Mucosa of stomach (tissue), 1 donor: Measurements from ENCODE around the gene XRCC4.
"Not testable (repeated sequence)": the region's sequence is repeated elsewhere in the genome, so short reads cannot be mapped to it uniquely, and the experiment has no call there.

Source experiments
- H3K27me3 ChIP-seq: one replicate; pipeline ENCODE4 v1.7.0; 2013; ENCODE audit warnings: mild to moderate bottlenecking, low read length; ENCODE audit not compliant: control insufficient read depth, insufficient read depth
- H3K36me3 ChIP-seq: one replicate; pipeline ENCODE4 v1.7.0; 2013; ENCODE audit warnings: low read length; ENCODE audit not compliant: control insufficient read depth, insufficient read depth
- H3K4me1 ChIP-seq: one replicate; pipeline ENCODE4 v1.7.0; 2013; ENCODE audit warnings: mild to moderate bottlenecking, low read length; ENCODE audit not compliant: control insufficient read depth, insufficient read depth
- H3K4me3 ChIP-seq: one replicate; pipeline ENCODE4 v1.7.0; 2013; ENCODE audit warnings: low read length
- H3K9ac ChIP-seq: one replicate; pipeline ENCODE4 v1.7.0; 2013; ENCODE audit warnings: mild to moderate bottlenecking, low read length, moderate library complexity
- H3K9me3 ChIP-seq: one replicate; pipeline ENCODE4 v1.7.0; 2013; ENCODE audit warnings: mild to moderate bottlenecking, low read length, moderate library complexity; ENCODE audit not compliant: control insufficient read depth
- donor health status: Pancreatic carcinoma.

Gene XRCC4

DNA sequence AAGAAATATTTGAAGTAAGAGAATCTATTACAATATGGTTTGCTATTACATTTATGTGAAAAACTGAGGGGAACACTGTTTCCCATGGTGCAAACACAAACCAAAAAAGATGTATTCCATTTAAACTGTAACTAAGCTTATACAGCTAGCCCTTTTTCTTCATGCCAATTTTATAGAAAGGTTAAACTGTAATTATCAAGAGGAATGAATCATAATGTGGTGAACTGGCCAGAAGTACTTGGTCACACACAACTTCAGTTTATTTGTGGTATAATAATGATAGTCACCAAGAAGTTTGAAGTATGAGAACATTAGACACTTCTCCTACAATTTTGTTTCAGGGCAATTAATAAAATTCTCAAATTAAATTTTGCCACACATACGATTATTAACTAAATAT is 177.9 kb downstream of the XRCC4 start:
- H3K9me3 ChIP-seq, result no peaks in the 10 kb centered on the region
- no peaks in the 10 kb centered on the region for H3K36me3 ChIP-seq
- H3K4me1 ChIP-seq, result no peaks in the 10 kb centered on the region
- H3K4me3 ChIP-seq, result no peak overlapping the region
- H3K9ac ChIP-seq, result no peak overlapping the region
- H3K27me3 ChIP-seq, result peaks cover 6% of the 10 kb centered on the region

DNA sequence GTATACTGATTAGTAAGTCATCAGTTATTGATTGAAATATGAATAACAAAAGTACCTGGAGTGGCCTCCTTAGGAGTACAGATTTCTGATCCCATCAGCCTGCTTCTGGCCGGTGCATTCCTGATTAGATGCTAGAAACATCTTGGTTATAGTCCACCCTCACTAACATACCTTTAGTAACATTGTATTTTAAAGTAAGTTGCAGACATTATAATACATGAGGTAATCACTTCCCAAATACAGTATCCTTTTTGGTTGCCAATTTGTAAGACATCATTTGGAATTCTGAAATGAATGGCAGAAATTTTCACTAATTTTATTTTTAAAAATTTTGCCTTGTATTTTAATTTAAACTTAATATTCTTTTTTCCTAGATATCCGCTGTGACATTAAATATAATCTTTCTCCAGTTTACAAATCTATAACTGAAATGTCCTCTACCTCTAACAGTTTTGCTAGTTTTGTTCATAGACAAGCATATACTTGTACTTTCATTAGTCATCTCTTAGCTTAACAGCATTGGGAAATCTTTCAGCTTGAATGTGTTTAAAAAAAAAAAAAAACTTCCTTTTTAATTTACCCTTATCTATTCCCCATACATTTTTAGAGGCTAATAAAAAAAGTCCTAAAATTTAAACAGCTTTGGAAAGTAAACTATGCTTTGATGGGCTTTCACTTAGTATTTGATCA is 178.9 kb downstream of the XRCC4 start:
- Histone ChIP-seq H3K4me1 (no peaks in the 10 kb centered on the region), H3K27me3 (peaks cover 6% of the 10 kb centered on the region), H3K4me3 (no peak overlapping the region), H3K9ac (no peak overlapping the region), H3K36me3 (no peaks in the 10 kb centered on the region), H3K9me3 (no peaks in the 10 kb centered on the region)

DNA sequence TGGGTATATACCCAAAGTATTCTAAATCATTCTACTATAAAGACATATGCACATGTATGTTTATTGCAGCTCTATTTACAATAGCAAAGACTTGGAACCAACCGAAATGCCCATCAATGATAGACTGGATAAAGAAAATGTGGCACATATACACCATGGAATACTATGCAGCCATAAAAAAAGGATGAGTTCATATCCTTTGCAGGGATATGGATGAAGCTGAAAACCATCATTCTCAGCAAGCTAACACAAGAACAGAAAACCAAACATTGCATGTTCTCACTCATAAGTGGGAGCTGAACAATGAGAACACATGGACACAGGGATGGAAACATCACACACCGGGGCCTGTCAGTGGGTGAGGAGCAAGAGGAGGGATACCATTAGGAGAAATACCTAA is 180.3 kb downstream of the XRCC4 start:
- not testable (repeated sequence) for H3K4me1 ChIP-seq, H3K36me3 ChIP-seq, H3K4me3 ChIP-seq, H3K9ac ChIP-seq, H3K9me3 ChIP-seq, H3K27me3 ChIP-seq

- Histone ChIP-seq H3K9ac (no peak overlapping the region), H3K9me3 (no peaks in the 10 kb centered on the region), H3K27me3 (peaks cover 29% of the 10 kb centered on the region), H3K36me3 (no peaks in the 10 kb centered on the region), H3K4me3 (no peak overlapping the region), H3K4me1 (no peaks in the 10 kb centered on the region)
Measured at GRCh38 chr5:83265318-83265717, 188.0 kb downstream of the XRCC4 start.

- H3K4me3 ChIP-seq, result no peak overlapping the region
- H3K27me3 ChIP-seq, result peaks cover 41% of the 10 kb centered on the region
- no peak overlapping the region for H3K9ac ChIP-seq
- no peaks in the 10 kb centered on the region for H3K36me3 ChIP-seq
- H3K4me1 ChIP-seq, result no peaks in the 10 kb centered on the region
- H3K9me3 ChIP-seq, result no peaks in the 10 kb centered on the region
Measured at GRCh38 chr5:83270311-83270710, 193.0 kb downstream of the XRCC4 start.

DNA sequence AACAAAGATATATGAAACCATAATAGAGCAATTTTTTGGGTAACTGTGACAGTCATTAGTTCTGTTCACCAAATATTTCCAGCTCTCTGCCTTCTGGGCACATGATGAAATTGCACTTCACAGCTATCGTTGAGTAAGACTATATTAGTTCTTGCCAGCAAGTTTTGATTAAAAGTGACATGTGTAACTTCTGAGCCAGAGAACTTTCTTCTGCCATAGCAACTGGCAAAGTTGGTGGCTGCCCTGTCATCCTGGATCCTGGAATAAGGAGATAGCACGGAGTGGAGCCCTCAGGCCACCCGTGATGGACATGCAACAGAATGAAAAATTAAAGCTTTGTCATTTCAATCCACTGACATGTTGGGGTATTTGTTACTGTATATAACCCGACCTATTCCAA is 199.8 kb downstream of the XRCC4 start:
- H3K27me3 ChIP-seq, result peaks cover 17% of the 10 kb centered on the region
- H3K9ac ChIP-seq, result no peak overlapping the region
- no peaks in the 10 kb centered on the region for H3K36me3 ChIP-seq
- no peak overlapping the region for H3K4me3 ChIP-seq
- no peaks in the 10 kb centered on the region for H3K4me1 ChIP-seq
- H3K9me3 ChIP-seq, result no peaks in the 10 kb centered on the region

- H3K36me3 ChIP-seq, result no peaks in the 10 kb centered on the region
- H3K4me3 ChIP-seq, result no peak overlapping the region
- no peaks in the 10 kb centered on the region for H3K4me1 ChIP-seq
- H3K9me3 ChIP-seq, result no peaks in the 10 kb centered on the region
- peaks cover 17% of the 10 kb centered on the region for H3K27me3 ChIP-seq
- no peak overlapping the region for H3K9ac ChIP-seq
Measured at GRCh38 chr5:83277953-83278352, 200.6 kb downstream of the XRCC4 start.

- Histone ChIP-seq H3K27me3 (peaks cover 3% of the 10 kb centered on the region), H3K36me3 (no peaks in the 10 kb centered on the region), H3K4me3 (no peak overlapping the region), H3K9ac (no peak overlapping the region), H3K4me1 (no peaks in the 10 kb centered on the region), H3K9me3 (no peaks in the 10 kb centered on the region)
Measured at GRCh38 chr5:83281176-83281575, 203.8 kb downstream of the XRCC4 start.

DNA sequence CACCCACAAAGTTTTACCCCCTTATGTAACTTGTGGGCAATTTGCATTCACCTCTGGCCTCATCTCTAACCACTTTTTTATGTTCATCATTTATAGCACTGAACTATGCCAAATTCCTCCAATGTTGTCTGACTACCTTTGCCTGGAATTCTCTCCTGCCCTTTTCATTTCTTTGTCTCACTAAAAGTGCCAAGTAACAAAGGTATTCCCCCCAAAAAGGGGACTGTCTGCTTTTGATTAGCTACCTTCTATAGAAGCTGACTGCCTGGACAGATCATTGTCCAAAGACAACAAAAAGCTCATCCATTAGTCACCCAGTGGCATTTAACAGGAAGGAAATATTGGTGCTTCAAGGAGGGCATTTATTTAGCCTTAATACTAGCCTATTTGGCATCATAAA is 204.3 kb downstream of the XRCC4 start:
- H3K4me3 ChIP-seq, result no peak overlapping the region
- no peaks in the 10 kb centered on the region for H3K27me3 ChIP-seq
- H3K9ac ChIP-seq, result no peak overlapping the region
- no peaks in the 10 kb centered on the region for H3K9me3 ChIP-seq
- H3K36me3 ChIP-seq, result no peaks in the 10 kb centered on the region
- no peaks in the 10 kb centered on the region for H3K4me1 ChIP-seq

DNA sequence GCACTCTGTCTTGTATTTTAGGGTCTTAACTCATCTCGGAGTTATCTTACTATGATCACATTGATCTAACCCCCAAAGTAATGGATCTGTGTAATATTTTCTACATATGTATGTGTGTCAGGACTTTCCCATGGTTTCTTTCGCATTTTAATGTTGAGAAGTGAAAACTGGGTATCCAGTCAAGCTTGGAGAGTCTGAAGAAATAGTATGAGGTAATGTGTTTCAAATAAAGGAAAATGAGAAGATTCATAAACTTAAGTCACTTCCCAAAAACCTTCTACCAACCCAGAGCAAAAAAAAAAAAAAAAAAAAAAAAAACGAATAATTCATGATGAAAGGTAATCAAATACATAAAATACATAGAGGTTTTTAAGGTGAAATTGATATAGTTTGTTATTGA is 206.4 kb downstream of the XRCC4 start:
- Histone ChIP-seq H3K4me3 (no peak overlapping the region), H3K36me3 (no peaks in the 10 kb centered on the region), H3K9ac (no peak overlapping the region), H3K9me3 (no peaks in the 10 kb centered on the region), H3K4me1 (no peaks in the 10 kb centered on the region), H3K27me3 (no peaks in the 10 kb centered on the region)

DNA sequence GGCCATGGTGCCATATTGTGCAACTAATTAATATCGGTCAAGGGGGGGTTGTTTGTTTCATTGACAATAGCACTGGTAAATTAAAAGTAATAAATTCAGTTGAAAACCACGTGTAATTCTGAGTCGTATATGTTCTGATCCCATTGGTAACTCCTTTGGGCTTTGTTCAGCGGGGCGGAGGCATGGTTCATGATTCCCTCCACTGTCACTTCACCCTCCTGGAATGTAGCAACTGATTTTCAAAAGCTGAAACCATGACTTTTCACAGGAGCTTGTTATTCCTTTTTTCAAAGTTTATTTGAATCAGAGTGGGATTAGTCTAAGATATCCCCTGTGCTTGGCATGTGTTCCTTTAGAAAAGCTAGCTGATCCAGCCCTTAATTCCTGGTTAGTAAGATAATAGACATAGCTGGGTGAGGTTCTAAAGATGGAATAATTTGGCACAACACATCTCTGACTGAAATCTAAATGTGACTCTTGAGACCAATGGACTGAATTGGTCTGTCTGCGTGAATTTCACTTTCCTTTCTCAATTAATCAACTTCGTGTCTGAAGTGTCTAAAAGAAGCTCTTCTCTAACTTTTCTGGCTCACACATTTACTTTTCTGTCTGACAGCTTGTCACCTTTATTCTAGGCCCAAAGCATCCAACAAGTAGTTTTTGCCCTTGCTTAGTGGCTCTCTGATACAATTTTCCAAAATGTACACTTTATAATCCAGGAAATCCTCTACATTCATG is 208.5 kb downstream of the XRCC4 start:
- Histone ChIP-seq H3K9me3 (no peaks in the 10 kb centered on the region), H3K36me3 (no peaks in the 10 kb centered on the region), H3K27me3 (no peaks in the 10 kb centered on the region), H3K4me3 (no peak overlapping the region), H3K9ac (no peak overlapping the region), H3K4me1 (no peaks in the 10 kb centered on the region)

- Histone ChIP-seq H3K9me3 (no peaks in the 10 kb centered on the region), H3K4me1 (no peaks in the 10 kb centered on the region), H3K9ac (no peak overlapping the region), H3K4me3 (no peak overlapping the region), H3K27me3 (no peaks in the 10 kb centered on the region), H3K36me3 (no peaks in the 10 kb centered on the region)
Measured at GRCh38 chr5:83294246-83294645, 216.9 kb downstream of the XRCC4 start.
